Spinal cord (tissue), 10 donors: ENCODE measurements around the gene EFCAB13. TPM values are rescaled to one million over a fixed set of nuclear protein-coding genes. Genes with fewer than 3 reads are reported as not detected.
"Not testable (repeated sequence)": the region's sequence is repeated elsewhere in the genome, so short reads cannot be mapped to it uniquely, and the experiment has no call there.

Source experiments
- DNase-seq, 6 donors: peaks; one replicate each; pipeline versions ENCODE4 v3.0.0 to v3.0.0-alpha.2; 2013 to 2015; ENCODE audit warnings: low spot score in 6 of 6, low read depth in 4 of 6
- H3K27ac ChIP-seq: one replicate; pipeline ENCODE4 v1.5.1; 2013; ENCODE audit warnings: low read depth, low read length, control low read depth
- H3K27me3 ChIP-seq: one replicate; pipeline ENCODE4 v1.6.1; 2013; ENCODE audit warnings: low read length; ENCODE audit not compliant: control insufficient read depth, insufficient read depth
- H3K36me3 ChIP-seq: one replicate; pipeline ENCODE4 v1.6.1; 2013; ENCODE audit warnings: low read length; ENCODE audit not compliant: control insufficient read depth, insufficient read depth
- H3K4me1 ChIP-seq: one replicate; pipeline ENCODE4 v1.6.1; 2013; ENCODE audit warnings: low read length; ENCODE audit not compliant: control insufficient read depth, insufficient read depth
- H3K4me3 ChIP-seq: one replicate; pipeline ENCODE4 v1.5.1; 2013; ENCODE audit warnings: low read depth, low read length, control low read depth
- H3K9me3 ChIP-seq: one replicate; pipeline ENCODE4 v1.6.1; 2013; ENCODE audit warnings: low read length; ENCODE audit not compliant: control insufficient read depth, insufficient read depth
- WGBS: methylation state at CpG from one replicate; pipeline ENCODE4 v1.1.5; 2013; ENCODE audit warnings: missing lambda C conversion rate; ENCODE audit not compliant: insufficient coverage; 5-methylcytosine and 5-hydroxymethylcytosine counted together
- polyA plus RNA-seq, 2 donors: library from polyadenylated mRNA; unstranded; fragments of 120-200 nt; gene quantifications; one replicate each; pipeline ENCODE4 v1.2.1, GENCODE V29; 2013; ENCODE audit not compliant: insufficient read length in 2 of 2
- total RNA-seq, 2 donors: library from RNA; depleted of rRNA in 1 of 2; stranded (reverse); fragments of 120-200 nt in 1 of 2; fragments of >200 nt in 1 of 2; gene quantifications; one replicate each; pipeline versions ENCODE4 v1.2.3 to v1.2.4, GENCODE V29; 2013 to 2014
- donor health status: healthy.

The EFCAB13 gene
- total and polyA plus RNA-seq, 4 donors = 3.7 to 11.8 (median 7.1) TPM

- Histone ChIP-seq H3K9me3 (no peaks in the 10 kb centered on the region), H3K27me3 (no peaks in the 10 kb centered on the region), H3K4me3 (no peak overlapping the region), H3K36me3 (peaks cover 8% of the 10 kb centered on the region), H3K27ac (no peak overlapping the region), H3K4me1 (no peaks in the 10 kb centered on the region)
- DNase-seq = no peak
- WGBS = no CpG with 5 or more reads among the region's 3 CpGs
Measured at GRCh38 chr17:47465165-47465564, 141.4 kb downstream of the EFCAB13 start.

GRCh38 chr17:47466976-47467375 is 143.2 kb downstream of the EFCAB13 start:
- no CpG with 5 or more reads among the region's 4 CpGs for WGBS
- H3K27me3 ChIP-seq, H3K4me1 ChIP-seq, H3K9me3 ChIP-seq, H3K4me3 ChIP-seq, H3K27ac ChIP-seq: not testable (repeated sequence)
- DNase-seq = peak in 2 of 6 donors; percentile 6 to 7
- H3K36me3 ChIP-seq = peaks cover 13% of the 10 kb centered on the region

DNA sequence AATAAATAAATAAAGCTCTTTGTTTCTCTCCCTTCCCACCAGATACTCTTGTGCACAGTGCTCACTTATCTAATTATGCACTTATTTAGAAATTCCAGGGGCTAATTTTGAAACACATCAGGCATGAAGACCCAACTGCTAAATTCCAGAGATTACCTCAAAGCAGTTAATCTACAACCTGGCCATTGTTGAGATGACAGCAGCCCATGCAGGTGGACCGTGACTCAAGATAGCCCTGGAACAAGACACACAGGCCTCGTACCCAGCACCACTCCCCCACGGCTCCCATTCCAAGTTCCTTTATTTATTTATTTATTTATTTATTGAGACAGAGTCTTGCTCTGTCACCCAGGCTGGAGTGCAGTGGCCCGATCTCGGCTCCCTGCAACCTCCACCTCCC is 147.1 kb downstream of the EFCAB13 start:
- H3K27ac ChIP-seq = no peak overlapping the region
- no peak overlapping the region for H3K4me3 ChIP-seq
- H3K27me3 ChIP-seq = no peaks in the 10 kb centered on the region
- H3K4me1 ChIP-seq = no peaks in the 10 kb centered on the region
- DNase-seq = no peak
- peaks cover 19% of the 10 kb centered on the region for H3K36me3 ChIP-seq
- H3K9me3 ChIP-seq = no peaks in the 10 kb centered on the region
- WGBS = no CpG with 5 or more reads among the region's 5 CpGs

- not testable (repeated sequence) for H3K27ac ChIP-seq, H3K27me3 ChIP-seq, H3K9me3 ChIP-seq, DNase-seq, H3K4me1 ChIP-seq, H3K4me3 ChIP-seq
- 96% methylated on average over 4 of the region's 6 CpGs for WGBS
- peaks cover 19% of the 10 kb centered on the region for H3K36me3 ChIP-seq
Measured at GRCh38 chr17:47472073-47472472, 148.3 kb downstream of the EFCAB13 start.

Other genes starting within 250 kb of the EFCAB13 start
- gene CDC27, start 134.7 kb upstream of the EFCAB13 start, total RNA-seq = 100 to 1,000 TPM in 1 of 2 donors, 10 to 100 TPM in 1; 85.4 to 121 TPM
- gene CDC27, start 134.7 kb upstream of the EFCAB13 start, polyA plus RNA-seq = 10 to 100 TPM; 38.2 to 47.1 TPM
- gene MYL4, start 114.6 kb upstream of the EFCAB13 start, total RNA-seq = 10 to 100 TPM in 1 of 2 donors, 1 to 10 TPM in 1; 5.2 to 12.5 TPM
- 1 to 10 TPM; 1.5 to 4.2 TPM for gene MYL4, start 114.6 kb upstream of the EFCAB13 start, polyA plus RNA-seq
- 1 to 10 TPM; 3.6 to 7.5 TPM for gene ITGB3, start 70.1 kb upstream of the EFCAB13 start, total RNA-seq
- gene ITGB3, start 70.1 kb upstream of the EFCAB13 start, polyA plus RNA-seq = 1 to 10 TPM; 2.6 to 3.6 TPM
- 100 to 1,000 TPM; 111 to 192 TPM for gene NPEPPS, start 207.2 kb downstream of the EFCAB13 start, total RNA-seq
- 100 to 1,000 TPM; 179 to 195 TPM for gene NPEPPS, start 207.2 kb downstream of the EFCAB13 start, polyA plus RNA-seq